GM12873 (cell line): ENCODE results near the gene DYSF.

ENCODE experiments used
- CTCF ChIP-seq: IDR thresholded peaks from 2 replicates; pipeline ENCODE4 v1.5.1; 2012; ENCODE audit warnings: low read depth, mild to moderate bottlenecking, moderate library complexity, low read length, control low read depth; ENCODE audit not compliant: insufficient read depth; ENCODE audit errors: missing control alignments

Gene DYSF

GRCh38 chr2:71454221-71455010, 1.1 kb downstream of the DYSF start:
- TF ChIP-seq CTCF = no peak

- TF ChIP-seq CTCF = no peak
These were observed 1.8 kb downstream of the DYSF start for GRCh38 chr2:71455011-71455740.

- TF ChIP-seq CTCF = no peak
These were observed 2.6 kb downstream of the DYSF start for GRCh38 chr2:71455741-71456569.

- no peak for TF ChIP-seq CTCF
These were observed 3.3 kb downstream of the DYSF start for GRCh38 chr2:71456617-71457016.

GRCh38 chr2:71457123-71457915, 4.0 kb downstream of the DYSF start:
- TF ChIP-seq CTCF = no peak

- TF ChIP-seq CTCF = no peak
These were observed 4.6 kb downstream of the DYSF start for GRCh38 chr2:71457923-71458322.
